ENCODE measurements around the gene GREB1L.

GREB1L gene

DNA sequence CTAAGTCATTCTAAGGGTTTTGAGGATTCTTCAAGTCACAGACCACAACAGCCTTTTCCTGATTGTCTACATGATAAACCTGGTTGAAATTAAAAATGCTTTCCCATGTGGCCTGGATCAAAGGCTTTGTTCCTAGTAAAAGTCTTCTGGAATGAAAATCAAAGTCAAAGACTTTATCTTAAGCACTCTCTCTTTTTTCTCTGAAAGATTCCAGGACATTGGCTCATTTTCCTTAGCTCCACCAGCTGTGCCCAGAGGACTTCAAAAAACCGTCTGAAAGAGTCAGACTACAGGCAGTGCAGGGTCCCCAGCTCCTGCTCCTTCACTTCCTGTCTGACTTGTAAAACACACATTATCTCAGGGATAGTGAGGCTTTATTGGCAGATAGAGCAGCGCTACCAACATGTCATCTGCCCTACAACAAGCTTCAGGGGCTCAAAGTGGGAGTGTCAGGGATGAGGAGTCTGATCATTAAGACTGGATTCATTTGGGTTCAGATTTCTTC is 210.3 kb downstream of the GREB1L start:
- no peak for DNase-seq

GRCh38 chr18:21452796-21453510 is 210.9 kb downstream of the GREB1L start:
- DNase-seq, result peak; percentile 26

GRCh38 chr18:21453511-21453901 is 211.5 kb downstream of the GREB1L start:
- DNase-seq, result no peak

DNA sequence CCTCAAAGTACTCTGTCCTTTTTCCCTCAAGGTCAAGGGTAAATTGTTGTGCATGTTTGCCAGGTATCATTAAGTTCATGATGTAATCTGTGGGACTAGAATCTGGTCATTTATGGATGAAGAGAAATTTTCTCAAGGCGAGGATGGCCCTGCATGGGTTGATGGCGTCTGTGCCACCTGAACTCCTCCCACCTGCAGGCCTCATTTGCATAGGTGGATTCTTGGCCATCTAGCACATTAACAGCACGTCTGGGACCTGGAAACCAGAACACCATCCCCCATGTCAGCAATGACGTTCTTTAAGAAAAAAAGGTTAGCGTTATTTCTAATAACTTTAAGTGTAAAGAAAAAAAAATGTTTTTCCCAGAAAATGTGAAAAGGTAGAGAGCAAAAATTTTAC is 212.7 kb downstream of the GREB1L start:
- DNase-seq, result no peak

GRCh38 chr18:21456428-21457178 is 214.6 kb downstream of the GREB1L start:
- DNase-seq, result no peak

DNA sequence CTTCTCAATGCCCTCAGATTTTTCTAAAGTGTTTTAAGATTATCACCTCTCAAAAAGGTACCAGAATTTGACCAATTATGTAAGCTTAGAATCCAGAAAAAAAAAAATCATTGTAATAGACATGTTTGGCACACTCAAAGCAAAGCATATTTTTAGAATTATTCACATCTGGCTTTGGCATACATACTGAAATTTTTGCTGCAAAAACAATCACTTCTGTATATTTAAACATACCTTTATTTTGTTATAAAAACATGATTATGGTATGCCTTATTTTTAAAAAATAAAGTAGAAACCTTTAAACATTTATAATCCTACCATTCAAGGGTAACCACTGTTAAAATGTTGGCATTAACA is 215.1 kb downstream of the GREB1L start:
- DNase-seq, result no peak

- no peak for DNase-seq
Observed at GRCh38 chr18:21458310-21458709, 216.3 kb downstream of the GREB1L start.

DNA sequence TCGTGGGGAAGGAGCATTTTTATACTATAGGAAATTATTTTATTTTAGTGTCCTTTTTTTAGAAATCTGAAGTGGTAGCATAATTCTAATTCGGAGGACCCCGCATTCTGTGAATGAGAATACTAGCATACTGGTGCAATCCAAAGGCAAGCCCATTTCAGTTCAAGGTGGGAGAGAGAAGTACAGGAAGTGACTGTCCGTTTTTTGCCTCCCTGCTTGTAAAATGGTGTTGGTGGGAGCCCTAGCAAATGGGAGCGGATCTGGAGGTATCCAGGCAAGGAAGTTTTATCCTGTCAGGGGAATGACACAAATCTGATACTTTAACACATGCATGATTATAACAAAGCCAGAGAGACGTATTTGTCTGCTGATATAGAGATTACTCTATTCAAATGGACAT is 216.8 kb downstream of the GREB1L start:
- no peak for DNase-seq

DNA sequence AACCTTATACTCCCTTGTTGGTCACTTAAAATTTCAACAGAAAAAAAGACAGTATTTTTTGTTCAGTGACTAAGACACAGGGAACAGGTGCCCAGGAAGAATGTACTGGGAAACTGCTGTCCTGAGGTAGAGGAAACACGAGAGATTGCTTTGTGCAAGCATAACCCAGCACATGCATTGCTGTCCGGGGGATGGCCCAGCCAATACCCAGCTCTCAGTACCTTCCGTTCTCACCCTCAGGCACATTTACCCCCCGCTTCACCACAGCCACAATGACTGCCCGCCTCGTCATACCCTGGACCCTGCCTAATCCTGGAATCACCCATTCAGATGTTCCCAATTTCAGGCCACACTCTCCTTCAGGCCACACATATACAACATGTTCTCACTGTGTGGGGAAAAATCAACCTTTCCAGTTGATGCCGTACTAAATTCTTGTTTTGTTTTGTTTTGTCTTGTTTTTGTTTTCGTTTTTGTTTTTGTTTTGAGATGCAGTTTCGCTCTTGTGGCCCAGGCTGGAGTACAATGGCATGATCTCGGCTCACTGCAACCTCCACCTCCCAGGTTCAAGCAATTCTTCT is 217.8 kb downstream of the GREB1L start:
- DNase-seq, result no peak

DNA sequence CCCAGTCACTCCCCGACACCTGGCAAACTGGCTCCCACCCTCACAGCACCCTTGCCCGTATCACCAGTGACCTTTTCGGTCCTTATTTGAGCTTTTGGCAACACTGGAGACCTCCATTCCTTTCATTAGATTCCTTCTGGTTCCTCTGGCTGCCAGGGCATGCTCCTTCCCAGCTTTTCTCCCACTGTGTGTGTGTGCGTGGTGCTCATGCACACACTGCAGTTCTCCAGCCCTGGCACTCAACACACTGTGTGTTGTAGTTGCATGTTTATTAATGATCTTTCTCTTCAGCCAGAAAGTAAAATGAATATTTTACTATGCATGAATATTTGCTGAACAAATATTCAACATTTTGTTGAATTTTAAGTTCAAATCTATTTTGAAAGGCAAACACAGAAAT is 219.4 kb downstream of the GREB1L start:
- no peak for DNase-seq

DNA sequence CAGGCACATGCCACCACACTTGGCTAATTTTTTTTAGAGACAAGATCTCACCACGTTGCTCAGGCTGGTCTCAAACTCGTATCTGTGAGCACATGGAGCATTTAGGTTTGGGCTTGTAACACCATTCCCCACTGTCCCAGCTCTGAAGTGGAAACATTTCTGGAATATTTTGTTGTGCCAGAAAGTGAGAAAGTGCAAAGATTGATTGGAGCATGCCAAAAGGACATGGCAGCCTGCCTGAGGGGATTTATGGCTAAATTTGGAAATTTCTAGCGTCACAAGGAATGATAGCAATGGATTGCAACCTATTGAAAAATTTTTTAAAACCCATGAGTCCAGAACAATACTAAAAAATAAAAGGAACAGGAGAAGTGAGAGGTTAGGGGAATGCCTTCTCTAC is 221.7 kb downstream of the GREB1L start:
- no peak for DNase-seq

DNA sequence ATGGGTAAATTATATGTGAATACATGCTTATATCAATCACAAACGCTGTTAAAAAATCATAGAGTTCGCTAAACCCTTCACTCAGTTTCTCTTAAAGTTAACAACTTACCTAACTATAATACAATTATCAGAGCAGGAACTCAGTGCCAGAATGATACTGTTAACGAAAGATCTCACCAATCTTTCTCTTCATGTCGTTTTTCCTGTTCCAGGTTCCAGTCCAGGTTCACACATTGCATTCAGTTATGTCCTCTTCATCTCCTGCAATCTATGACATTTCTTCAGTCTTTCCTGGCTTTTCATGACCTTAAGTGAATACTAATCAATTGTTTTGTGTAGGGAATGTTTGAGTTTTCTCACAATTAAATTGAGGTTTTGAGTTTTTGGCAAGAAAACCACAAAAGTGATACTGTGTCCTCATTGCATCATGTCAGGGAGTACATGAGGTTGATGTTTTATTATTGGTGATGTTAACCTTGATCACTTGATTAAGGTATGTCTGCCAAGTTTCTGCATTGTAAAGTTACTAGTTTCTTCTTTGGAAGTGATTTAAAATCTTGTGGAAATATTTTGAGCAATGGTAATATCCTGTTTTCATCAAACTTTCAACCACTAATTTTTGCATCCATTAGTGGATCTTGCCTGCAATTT is 226.6 kb downstream of the GREB1L start:
- DNase-seq, result no peak

- no peak for DNase-seq
Observed at GRCh38 chr18:21472741-21473140, 230.7 kb downstream of the GREB1L start.

DNA sequence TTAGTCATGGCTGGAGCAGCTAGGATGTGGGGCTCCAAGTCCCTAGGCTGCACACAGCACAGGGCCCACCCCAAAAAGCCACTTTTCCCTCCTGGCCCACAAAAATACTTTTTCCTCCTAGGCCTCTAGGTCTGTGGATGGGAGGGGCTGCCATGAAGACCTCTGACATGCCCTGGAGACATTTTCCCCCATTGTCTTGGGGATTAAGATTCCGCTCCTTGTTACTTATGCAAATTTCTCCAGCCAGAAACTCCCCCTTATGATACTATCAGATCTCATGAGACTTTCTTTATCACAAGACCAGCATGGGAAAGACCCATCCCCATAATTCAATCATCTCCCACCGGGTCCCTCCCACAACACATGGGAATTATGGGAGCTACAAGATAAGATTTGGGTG is 232.6 kb downstream of the GREB1L start:
- no peak for DNase-seq

DNA sequence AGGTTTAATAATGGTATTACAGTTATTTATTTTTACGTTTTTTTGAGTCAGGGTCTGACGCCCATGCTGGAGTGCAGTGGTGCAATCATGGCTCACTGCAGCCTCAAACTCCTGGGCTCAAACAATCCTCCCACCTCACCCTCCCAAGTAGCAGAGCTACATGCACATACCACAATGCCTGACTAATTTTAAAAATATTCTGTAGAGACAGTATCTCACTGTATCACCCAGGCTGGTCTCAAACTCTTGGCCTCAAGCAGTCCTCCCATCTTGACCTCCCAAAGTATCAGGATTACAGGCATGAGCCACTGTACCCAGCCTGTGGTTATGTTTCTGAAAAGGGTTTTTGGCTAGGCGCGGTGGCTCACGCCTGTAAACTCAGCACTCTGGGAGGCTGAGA is 237.7 kb downstream of the GREB1L start:
- DNase-seq, result no peak

DNA sequence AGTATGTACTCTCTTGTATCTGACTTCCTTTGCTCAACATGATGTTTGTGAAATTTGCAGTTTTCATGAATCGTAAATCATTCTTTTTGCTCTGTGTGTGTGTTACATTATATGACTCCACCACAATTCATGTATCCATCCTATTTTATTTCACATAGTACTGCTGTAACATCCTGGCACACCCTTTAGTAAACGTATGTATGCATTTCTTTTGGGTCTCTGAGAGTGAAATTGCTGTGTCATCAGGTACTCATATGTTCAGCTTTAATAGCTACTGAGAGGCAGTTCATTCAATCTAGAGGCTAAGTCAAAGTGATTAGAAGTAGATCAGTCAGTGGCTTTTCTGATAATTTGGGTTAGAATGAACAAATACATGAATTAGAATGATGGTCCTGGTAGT is 239.7 kb downstream of the GREB1L start:
- no peak for DNase-seq

DNA sequence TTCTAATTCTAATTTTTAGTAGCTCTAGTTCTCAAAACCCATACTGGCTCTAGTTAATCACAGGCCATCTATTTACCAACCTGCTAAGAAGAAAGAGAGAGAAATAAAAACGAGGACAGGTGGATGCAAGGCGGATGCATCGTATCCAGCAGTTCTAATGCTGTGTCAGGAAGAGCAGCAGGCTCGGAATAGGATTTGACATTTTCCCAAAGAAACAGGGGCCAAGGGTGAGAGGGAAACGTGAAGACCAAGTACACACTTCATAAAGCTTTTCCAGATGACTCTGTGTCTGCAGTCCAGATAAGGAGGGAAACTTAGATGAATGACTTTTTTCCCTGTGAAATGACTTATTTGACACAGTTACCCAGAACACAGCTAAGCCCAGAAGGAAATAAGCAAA is 241.0 kb downstream of the GREB1L start:
- DNase-seq, result no peak

GRCh38 chr18:21484851-21485636 is 243.0 kb downstream of the GREB1L start:
- no peak for DNase-seq

GRCh38 chr18:21486905-21487437 is 244.9 kb downstream of the GREB1L start:
- peak; percentile 25 for DNase-seq

- peak; percentile 77 for DNase-seq
Observed at GRCh38 chr18:21489119-21489750, 247.2 kb downstream of the GREB1L start.

DNA sequence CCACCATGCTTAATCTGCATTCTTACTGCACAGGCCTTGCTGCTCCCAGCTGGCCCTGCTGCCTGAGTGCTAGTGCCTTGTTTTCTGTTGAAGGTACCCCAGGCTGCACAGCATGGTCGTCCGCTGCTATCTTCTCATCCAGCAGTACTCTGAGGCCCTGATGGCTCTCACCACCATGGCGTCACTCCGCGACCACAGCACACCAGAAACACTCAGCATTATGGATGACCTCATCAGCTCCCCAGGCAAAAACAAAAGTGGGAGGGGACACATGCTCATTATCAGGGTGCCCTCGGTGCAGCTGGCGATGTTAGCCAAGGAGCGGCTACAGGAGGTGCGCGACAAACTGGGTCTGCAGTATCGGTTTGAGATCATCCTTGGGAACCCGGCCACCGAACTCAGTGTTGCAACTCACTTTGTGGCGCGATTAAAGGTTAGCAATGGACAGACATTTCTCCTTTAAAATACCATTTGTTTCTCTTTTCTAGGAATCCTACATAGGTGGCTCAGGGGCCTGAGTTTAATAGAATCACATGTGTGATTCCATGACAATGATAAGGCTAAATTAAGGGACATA is 248.0 kb downstream of the GREB1L start:
- DNase-seq, result no peak

- no peak for DNase-seq
Observed at GRCh38 chr18:21490748-21491147, 248.7 kb downstream of the GREB1L start.

Measured in eye (tissue), 1 donor.